Sigmoid colon (tissue), 4 donors: ENCODE measurements around the gene KCNMB2.

Experiments used
- EP300 ChIP-seq, 4 donors: sonication (generic); formaldehyde crosslinking; IDR thresholded peaks; one replicate each; pipeline ENCODE4 v1.6.1; 2017; ENCODE audit warnings: antibody characterized with exemption in 4 of 4
- POLR2A ChIP-seq, 2 donors: fragments of 450-650 bp; IDR thresholded peaks; one replicate each; pipeline ENCODE4 v1.6.1; 2016; ENCODE audit warnings: antibody characterized with exemption in 2 of 2, mild to moderate bottlenecking in 2 of 2, moderate library complexity in 2 of 2
- POLR2AphosphoS5 ChIP-seq, 4 donors: sonication (generic); formaldehyde crosslinking; IDR thresholded peaks; one replicate each; pipeline ENCODE4 v1.6.1; 2017; ENCODE audit warnings: antibody characterized with exemption in 4 of 4
- TF ChIP-seq, protein P1 (sequence below), 4 experiments: fragments of 450-650 bp in 3 of 4; fragments of 200-600 bp in 1 of 4; IDR thresholded peaks; one replicate each; pipeline ENCODE4 v1.5.1; 2016 to 2019; ENCODE audit warnings: antibody characterized with exemption in 4 of 4, mild to moderate bottlenecking in 3 of 4, moderate library complexity in 2 of 4

DNA sequence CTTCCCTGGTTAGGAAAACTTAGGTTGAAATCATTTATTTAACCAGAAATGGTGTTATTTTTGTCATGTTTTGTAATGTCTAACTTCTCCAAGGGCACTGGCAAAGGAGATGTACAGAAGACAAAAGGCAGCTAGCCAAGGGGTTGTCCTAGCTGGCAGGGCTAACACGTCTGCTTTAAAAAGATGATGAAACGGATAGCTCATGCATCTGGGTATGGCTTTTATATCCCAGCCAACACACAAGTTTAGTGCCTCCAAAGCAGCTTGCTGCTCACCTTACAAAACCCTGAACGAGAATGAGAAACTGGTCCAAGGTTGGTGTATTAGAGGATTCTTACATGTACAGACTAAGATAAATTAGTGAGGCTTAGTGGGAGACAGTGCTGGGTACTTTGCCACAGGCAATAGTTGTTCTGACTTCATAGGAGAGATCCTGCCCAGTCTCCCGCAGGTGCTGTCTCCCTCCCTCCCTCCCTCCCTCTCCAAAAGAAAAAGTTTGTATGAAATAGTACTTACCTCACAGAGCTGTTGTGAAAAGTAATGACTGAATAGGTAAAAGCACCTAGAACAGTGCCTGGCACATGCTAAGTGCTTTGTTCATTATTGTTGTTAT lies 47.8 kb downstream of the KCNMB2 start:
- TF ChIP-seq, protein P1, sequence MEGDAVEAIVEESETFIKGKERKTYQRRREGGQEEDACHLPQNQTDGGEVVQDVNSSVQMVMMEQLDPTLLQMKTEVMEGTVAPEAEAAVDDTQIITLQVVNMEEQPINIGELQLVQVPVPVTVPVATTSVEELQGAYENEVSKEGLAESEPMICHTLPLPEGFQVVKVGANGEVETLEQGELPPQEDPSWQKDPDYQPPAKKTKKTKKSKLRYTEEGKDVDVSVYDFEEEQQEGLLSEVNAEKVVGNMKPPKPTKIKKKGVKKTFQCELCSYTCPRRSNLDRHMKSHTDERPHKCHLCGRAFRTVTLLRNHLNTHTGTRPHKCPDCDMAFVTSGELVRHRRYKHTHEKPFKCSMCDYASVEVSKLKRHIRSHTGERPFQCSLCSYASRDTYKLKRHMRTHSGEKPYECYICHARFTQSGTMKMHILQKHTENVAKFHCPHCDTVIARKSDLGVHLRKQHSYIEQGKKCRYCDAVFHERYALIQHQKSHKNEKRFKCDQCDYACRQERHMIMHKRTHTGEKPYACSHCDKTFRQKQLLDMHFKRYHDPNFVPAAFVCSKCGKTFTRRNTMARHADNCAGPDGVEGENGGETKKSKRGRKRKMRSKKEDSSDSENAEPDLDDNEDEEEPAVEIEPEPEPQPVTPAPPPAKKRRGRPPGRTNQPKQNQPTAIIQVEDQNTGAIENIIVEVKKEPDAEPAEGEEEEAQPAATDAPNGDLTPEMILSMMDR (IDR thresholded peaks at IDR 0.05), result no peak
- TF ChIP-seq POLR2A (IDR thresholded peaks at IDR 0.05) (no peak), EP300 (IDR thresholded peaks at IDR 0.05) (no peak), POLR2AphosphoS5 (IDR thresholded peaks at IDR 0.05) (no peak)
